Superior temporal gyrus (tissue), 1 donor: ENCODE results near the gene ETS1.
A peak's percentile ranks its signal among the peaks of the same experiment; 100 is the strongest.

Experiments used
- DNase-seq: peaks from one replicate; pipeline ENCODE4 v3.0.0-alpha.2; 2016; ENCODE audit errors: extremely low spot score

The ETS1 gene

GRCh38 chr11:128501632-128502549 lies 85.5 kb downstream of the ETS1 start:
- peak; percentile 87 for DNase-seq

- no peak for DNase-seq
These were observed 86.3 kb downstream of the ETS1 start for GRCh38 chr11:128501008-128501407.

GRCh38 chr11:128500493-128500892 lies 86.9 kb downstream of the ETS1 start:
- DNase-seq, result no peak

GRCh38 chr11:128499613-128500253 lies 87.6 kb downstream of the ETS1 start:
- no peak for DNase-seq

GRCh38 chr11:128498721-128499245 lies 88.6 kb downstream of the ETS1 start:
- DNase-seq, result no peak

- DNase-seq, result no peak
These were observed 89.6 kb downstream of the ETS1 start for GRCh38 chr11:128497776-128498095.

GRCh38 chr11:128497061-128497775 lies 90.1 kb downstream of the ETS1 start:
- peak; percentile 11 for DNase-seq

GRCh38 chr11:128496692-128497060 lies 90.7 kb downstream of the ETS1 start:
- no peak for DNase-seq

- DNase-seq, result no peak
These were observed 91.1 kb downstream of the ETS1 start for GRCh38 chr11:128496249-128496648.

- no peak for DNase-seq
These were observed 92.7 kb downstream of the ETS1 start for GRCh38 chr11:128494418-128495332.

GRCh38 chr11:128493570-128493965 lies 93.8 kb downstream of the ETS1 start:
- DNase-seq, result no peak

- no peak for DNase-seq
These were observed 94.3 kb downstream of the ETS1 start for GRCh38 chr11:128492903-128493569.

- DNase-seq, result no peak
These were observed 94.9 kb downstream of the ETS1 start for GRCh38 chr11:128492461-128492860.

GRCh38 chr11:128491195-128491936 lies 96.0 kb downstream of the ETS1 start:
- no peak for DNase-seq

- DNase-seq, result no peak
These were observed 97.3 kb downstream of the ETS1 start for GRCh38 chr11:128490092-128490491.

GRCh38 chr11:128488471-128488870 lies 98.9 kb downstream of the ETS1 start:
- no peak for DNase-seq

GRCh38 chr11:128487978-128488377 lies 99.4 kb downstream of the ETS1 start:
- DNase-seq, result no peak

- DNase-seq, result no peak
These were observed 103.2 kb downstream of the ETS1 start for GRCh38 chr11:128484172-128484571.

GRCh38 chr11:128483211-128483788 lies 104.1 kb downstream of the ETS1 start:
- no peak for DNase-seq
